K562 (cell line): Measurements from ENCODE around the gene CAV1. TPM values are rescaled to one million over a fixed set of nuclear protein-coding genes. Genes with fewer than 3 reads are reported as not detected.
A peak's percentile ranks its signal among the peaks of the same experiment; 100 is the strongest.

Experiments
- CTCF ChIP-seq, 3 experiments: IDR thresholded peaks in 2 of 3; conservative IDR thresholded peaks in 1 of 3; 2 replicates each; pipeline ENCODE4 v1.5.1; 2011 to 2012; ENCODE audit warnings: low read length in 3 of 3, mild to moderate bottlenecking in 3 of 3, control low read depth in 2 of 3, improper control_type of control experiment in 1 of 3, inconsistent platforms in 1 of 3, low read depth in 1 of 3, mixed read lengths in 1 of 3, moderate library complexity in 1 of 3; ENCODE audit not compliant: insufficient read depth in 2 of 3
- ELF2 ChIP-seq: fragments of 250-450 bp; sonication (Bioruptor Pico); IDR thresholded peaks from 2 replicates; pipeline ENCODE4 v1.5.0; 2021; ENCODE audit warnings: mild to moderate bottlenecking
- ETV6 ChIP-seq, 3 experiments: fragments of 150-350 bp in 1 of 3; sonication (generic) in 1 of 3; formaldehyde crosslinking in 1 of 3; IDR thresholded peaks; 2 replicates each; pipeline versions ENCODE4 v1.6.1 to v1.8.0; 2014 to 2022; ENCODE audit warnings: borderline replicate concordance in 2 of 3, low read depth in 2 of 3, antibody characterized with exemption in 1 of 3, low read length in 1 of 3, mild to moderate bottlenecking in 1 of 3, missing genetic modification reagents in 1 of 3
- FOXA3 ChIP-seq, 2 experiments: fragments of 450-650 bp in 1 of 2; sonication (generic) in 1 of 2; formaldehyde crosslinking; IDR thresholded peaks in 1 of 2; conservative IDR thresholded peaks in 1 of 2; 2 replicates each; pipeline versions ENCODE4 v1.4.0 to v1.8.0; 2020 to 2022; ENCODE audit warnings: mild to moderate bottlenecking in 2 of 2, missing genetic modification reagents in 1 of 2
- HMGXB4 ChIP-seq: sonication (generic); formaldehyde crosslinking; IDR thresholded peaks from 2 replicates; pipeline ENCODE4 v1.8.1; 2023; ENCODE audit warnings: mild to moderate bottlenecking, missing genetic modification reagents
- IRF2 ChIP-seq: sonication (generic); formaldehyde crosslinking; IDR thresholded peaks from 2 replicates; pipeline ENCODE4 v1.8.1; 2022; ENCODE audit warnings: mild to moderate bottlenecking, missing genetic modification reagents
- MLLT1 ChIP-seq, 2 experiments: fragments of 450-650 bp; IDR thresholded peaks; 2 replicates each; pipeline ENCODE4 v1.6.1; 2016
- MNT ChIP-seq, 2 experiments: fragments of 450-650 bp; conservative IDR thresholded peaks; 2 replicates each; pipeline ENCODE4 v1.6.1; 2017; ENCODE audit warnings: mild to moderate bottlenecking in 2 of 2, moderate library complexity in 2 of 2
- MTA3 ChIP-seq: fragments of 450-650 bp; formaldehyde crosslinking; IDR thresholded peaks from 2 replicates; pipeline ENCODE4 v1.6.1; 2017; ENCODE audit warnings: mild to moderate bottlenecking, borderline replicate concordance
- MXI1 ChIP-seq: IDR thresholded peaks from 2 replicates; pipeline ENCODE4 v1.6.1; 2011; ENCODE audit warnings: low read depth, mild to moderate bottlenecking, improper control_type of control experiment, low read length
- NONO ChIP-seq, 2 experiments: fragments of 200-400 bp in 1 of 2; fragments of 450-650 bp in 1 of 2; formaldehyde crosslinking in 1 of 2; IDR thresholded peaks; 2 replicates each; pipeline ENCODE4 v1.6.1; 2017; ENCODE audit warnings: low read depth in 2 of 2, mild to moderate bottlenecking in 2 of 2, moderate library complexity in 2 of 2, low read length in 1 of 2
- PYGO2 ChIP-seq: fragments of 450-650 bp; IDR thresholded peaks from 2 replicates; pipeline ENCODE4 v1.6.1; 2016; ENCODE audit warnings: mild to moderate bottlenecking, missing genetic modification characterization, moderate library complexity, missing compliant biosample characterization
- SAFB ChIP-seq: fragments of 200-400 bp; formaldehyde crosslinking; IDR thresholded peaks from 2 replicates; pipeline ENCODE4 v1.6.1; 2017; ENCODE audit warnings: low read depth, low read length, borderline replicate concordance
- SAFB2 ChIP-seq: fragments of 200-400 bp; formaldehyde crosslinking; IDR thresholded peaks from 2 replicates; pipeline ENCODE4 v1.6.1; 2018; ENCODE audit warnings: borderline replicate concordance, low read length, low read depth, moderate library complexity; ENCODE audit not compliant: severe bottlenecking
- SIX5 ChIP-seq, 2 experiments: IDR thresholded peaks; 2 replicates each; pipeline ENCODE4 v1.6.1; 2011; ENCODE audit warnings: low read length in 2 of 2, borderline replicate concordance in 1 of 2, low read depth in 1 of 2, mild to moderate bottlenecking in 1 of 2, moderate library complexity in 1 of 2; ENCODE audit not compliant: insufficient read depth in 1 of 2
- SNAPC5 ChIP-seq: fragments of 250-450 bp; sonication (Bioruptor Pico); IDR thresholded peaks from 2 replicates; pipeline ENCODE4 v1.8.0; 2021; ENCODE audit warnings: moderate library complexity, mild to moderate bottlenecking, inconsistent platforms
- TAF9B ChIP-seq: fragments of 450-650 bp; IDR thresholded peaks from 2 replicates; pipeline ENCODE4 v1.6.1; 2018; ENCODE audit warnings: mild to moderate bottlenecking; ENCODE audit not compliant: partially characterized antibody
- ZNF3 ChIP-seq: fragments of 250-450 bp; sonication (Bioruptor Pico); IDR thresholded peaks from 2 replicates; pipeline ENCODE4 v1.5.0; 2021; ENCODE audit warnings: mild to moderate bottlenecking, moderate library complexity
- ZNF764 ChIP-seq: fragments of 250-450 bp; sonication (Bioruptor Pico); IDR thresholded peaks from 2 replicates; pipeline ENCODE4 v1.4.0; 2020; ENCODE audit warnings: low read depth, mild to moderate bottlenecking, moderate library complexity
- polyA plus RNA-seq, 8 experiments: library from polyadenylated mRNA; depleted of rRNA in 4 of 8; stranded (reverse) in 5 of 8; unstranded in 3 of 8; fragments of >200 nt; fragmentation: Nextera tagmentation in 2 of 8; fragmentation: Illumina TruSeq in 1 of 8; extraction: Ambion mirVana in 2 of 8; extraction: Trizol in 1 of 8; gene quantifications; 2 replicates each; pipeline versions ENCODE4 v1.2.1 to v1.2.3, GENCODE V29; 2011 to 2014; ENCODE audit warnings: inconsistent platforms in 1 of 8, missing spikeins in 1 of 8
- total RNA-seq, 7 experiments: library from RNA; depleted of rRNA in 6 of 7; stranded (reverse); fragments of >200 nt in 6 of 7; fragmentation: Illumina TruSeq in 2 of 7; extraction: Trizol in 2 of 7; gene quantifications; 2 replicates each; pipeline versions ENCODE4 v1.2.1 to v1.2.3, GENCODE V29; 2011 to 2021; ENCODE audit warnings: low replicate concordance in 1 of 7

The CAV1 gene
- total and polyA plus RNA-seq, 9 of the 15 experiments (the other 6 are each of a cell fraction or from before 2014, with no cell fraction given): 0.08 to 1.5 (median 0.63) TPM

- TF ChIP-seq NONO (IDR thresholded peaks at IDR 0.05; ENCODE audit: low read depth in 2 of 2, low read length in 1 of 2) (no peak), ZNF3 (CRISPR knock-in tag) (0 out of 2 replicates have a peak, but pooled peaks have one; percentile 23), IRF2 (no peak), ETV6 (IDR thresholded peaks at IDR 0.05; ENCODE audit: borderline replicate concordance in 1 of 2, low read depth in 2 of 2, low read length in 1 of 2) (no peak), ETV6 (CRISPR knock-in tag; IDR thresholded peaks at IDR 0.05; ENCODE audit: borderline replicate concordance) (no peak), MLLT1 (IDR thresholded peaks at IDR 0.05) (0 out of 4 replicates have a peak, but pooled peaks of 1 of the 2 experiments have one; percentile 21), ELF2 (CRISPR knock-in tag) (no peak), FOXA3 (CRISPR knock-in tag; conservative IDR thresholded peaks at IDR 0.05 in 1 of 2, IDR thresholded peaks at IDR 0.05 in 1 of 2) (no peak), MXI1 (no peak), TAF9B (peak; percentile 42), HMGXB4 (CRISPR knock-in tag) (no peak), SNAPC5 (CRISPR knock-in tag) (no peak), PYGO2 (tag) (no peak), ZNF764 (no peak), SAFB2 (no peak), MTA3 (0 out of 2 replicates have a peak, but pooled peaks have one; percentile 9), SAFB (no peak), CTCF (IDR thresholded peaks at IDR 0.05 in 2 of 3, conservative IDR thresholded peaks at IDR 0.05 in 1 of 3; ENCODE audit: insufficient read depth in 2 of 3, low read depth in 1 of 3, low read length in 3 of 3) (no peak), MNT (conservative IDR thresholded peaks at IDR 0.05) (peak in 1 of 2 experiments; percentile 10; a peak in 1 of 4 replicates), SIX5 (IDR thresholded peaks at IDR 0.05; ENCODE audit: borderline replicate concordance in 1 of 2, insufficient read depth in 1 of 2, low read depth in 1 of 2, low read length in 2 of 2) (no peak)
Measured at GRCh38 chr7:116492654-116493109, 32.2 kb upstream of the CAV1 start (continued).
